SK-N-SH treated with all-trans-retinoic acid at 6 μM for 48 hours (cell line): ENCODE results near the gene E2F2.
A peak's percentile ranks its signal among the peaks of the same experiment; 100 is the strongest.

Source experiments
- ATAC-seq: fragments of 200-7000 bp; cut with Tn5 transposase; 3 replicates; pipeline ENCODE4 v1.9.1; 2020; ENCODE audit warnings: mild to moderate bottlenecking, moderate library complexity
- BACH2 ChIP-seq: fragments of 250-450 bp; sonication (Bioruptor Pico); IDR thresholded peaks from 2 replicates; pipeline ENCODE4 v1.9.0; 2021; ENCODE audit warnings: mild to moderate bottlenecking, borderline replicate concordance
- CSDC2 ChIP-seq: fragments of 250-450 bp; sonication (Bioruptor Pico); IDR thresholded peaks from 2 replicates; pipeline ENCODE4 v1.5.0; 2020; ENCODE audit warnings: mild to moderate bottlenecking, moderate library complexity
- ESRRG ChIP-seq: fragments of 250-450 bp; sonication (Bioruptor Pico); IDR thresholded peaks from 2 replicates; pipeline ENCODE4 v1.6.1; 2021; ENCODE audit warnings: mild to moderate bottlenecking
- GLIS3 ChIP-seq: fragments of 250-450 bp; sonication (Bioruptor Pico); IDR thresholded peaks from 2 replicates; pipeline ENCODE4 v1.5.0; 2020; ENCODE audit warnings: mild to moderate bottlenecking, moderate library complexity
- ISL1 ChIP-seq: fragments of 250-450 bp; sonication (Bioruptor Pico); IDR thresholded peaks from 2 replicates; pipeline ENCODE4 v2.1.2; 2022; ENCODE audit warnings: mild to moderate bottlenecking, moderate library complexity
- OSR1 ChIP-seq: fragments of 250-450 bp; sonication (Bioruptor Pico); IDR thresholded peaks from 2 replicates; pipeline ENCODE4 v1.8.0; 2022; ENCODE audit warnings: moderate library complexity, mild to moderate bottlenecking, inconsistent platforms
- PPARA ChIP-seq: fragments of 250-450 bp; sonication (Bioruptor Pico); IDR thresholded peaks from 2 replicates; pipeline ENCODE4 v1.5.0; 2020; ENCODE audit warnings: mild to moderate bottlenecking, borderline replicate concordance
- RARB ChIP-seq: fragments of 250-450 bp; sonication (Bioruptor Pico); IDR thresholded peaks from 2 replicates; pipeline ENCODE4 v1.8.0; 2021; ENCODE audit warnings: mild to moderate bottlenecking, moderate library complexity
- SNAI2 ChIP-seq: fragments of 250-450 bp; sonication (Bioruptor Pico); IDR thresholded peaks from 2 replicates; pipeline ENCODE4 v1.5.0; 2020; ENCODE audit warnings: mild to moderate bottlenecking, moderate library complexity
- TCF4 ChIP-seq: fragments of 250-450 bp; sonication (Bioruptor Pico); IDR thresholded peaks from 2 replicates; pipeline ENCODE4 v1.8.0; 2021; ENCODE audit warnings: mild to moderate bottlenecking, moderate library complexity, borderline replicate concordance
- TOX ChIP-seq: fragments of 250-450 bp; sonication (Bioruptor Pico); IDR thresholded peaks from 2 replicates; pipeline ENCODE4 v1.8.0; 2021; ENCODE audit warnings: mild to moderate bottlenecking, moderate library complexity, borderline replicate concordance
- ZC3H10 ChIP-seq: fragments of 250-450 bp; sonication (Bioruptor Pico); IDR thresholded peaks from 2 replicates; pipeline ENCODE4 v1.5.1; 2021; ENCODE audit warnings: mild to moderate bottlenecking, moderate library complexity
- ZFP3 ChIP-seq: fragments of 250-450 bp; sonication (Bioruptor Pico); IDR thresholded peaks from 2 replicates; pipeline ENCODE4 v1.5.0; 2020; ENCODE audit warnings: mild to moderate bottlenecking, moderate library complexity
- ZFP30 ChIP-seq: fragments of 450-650 bp; formaldehyde crosslinking; IDR thresholded peaks from 2 replicates; pipeline ENCODE4 v1.5.0; 2022; ENCODE audit warnings: mild to moderate bottlenecking, moderate library complexity
- ZNF565 ChIP-seq: fragments of 450-650 bp; formaldehyde crosslinking; conservative IDR thresholded peaks from 2 replicates; pipeline ENCODE4 v1.5.0; 2020; ENCODE audit warnings: low read depth, mild to moderate bottlenecking, moderate library complexity
- ZNF70 ChIP-seq: fragments of 450-650 bp; formaldehyde crosslinking; IDR thresholded peaks from 2 replicates; pipeline ENCODE4 v1.5.0; 2020; ENCODE audit warnings: mild to moderate bottlenecking, moderate library complexity
- ZNF8 ChIP-seq: fragments of 450-650 bp; formaldehyde crosslinking; IDR thresholded peaks from 2 replicates; pipeline ENCODE4 v1.5.0; 2020; ENCODE audit warnings: mild to moderate bottlenecking, moderate library complexity
- TF ChIP-seq, protein P1 (sequence below): fragments of 250-450 bp; sonication (Bioruptor Pico); IDR thresholded peaks from 2 replicates; pipeline ENCODE4 v1.8.0; 2021; ENCODE audit warnings: low read depth, mild to moderate bottlenecking, moderate library complexity, borderline replicate concordance
- TF ChIP-seq, protein P2 (sequence below): fragments of 250-450 bp; sonication (Bioruptor Pico); IDR thresholded peaks from 2 replicates; pipeline ENCODE4 v1.5.1; 2020; ENCODE audit warnings: low read depth, mild to moderate bottlenecking, moderate library complexity
- TF ChIP-seq, protein P3 (sequence below): fragments of 250-450 bp; sonication (Bioruptor Pico); IDR thresholded peaks from 2 replicates; pipeline ENCODE4 v1.8.0; 2020; ENCODE audit warnings: mild to moderate bottlenecking, moderate library complexity, borderline replicate concordance
- TF ChIP-seq, protein P4 (sequence below): fragments of 250-450 bp; sonication (Bioruptor Pico); IDR thresholded peaks from 2 replicates; pipeline ENCODE4 v1.5.0; 2020; ENCODE audit warnings: mild to moderate bottlenecking, moderate library complexity

E2F2 gene, protein sequence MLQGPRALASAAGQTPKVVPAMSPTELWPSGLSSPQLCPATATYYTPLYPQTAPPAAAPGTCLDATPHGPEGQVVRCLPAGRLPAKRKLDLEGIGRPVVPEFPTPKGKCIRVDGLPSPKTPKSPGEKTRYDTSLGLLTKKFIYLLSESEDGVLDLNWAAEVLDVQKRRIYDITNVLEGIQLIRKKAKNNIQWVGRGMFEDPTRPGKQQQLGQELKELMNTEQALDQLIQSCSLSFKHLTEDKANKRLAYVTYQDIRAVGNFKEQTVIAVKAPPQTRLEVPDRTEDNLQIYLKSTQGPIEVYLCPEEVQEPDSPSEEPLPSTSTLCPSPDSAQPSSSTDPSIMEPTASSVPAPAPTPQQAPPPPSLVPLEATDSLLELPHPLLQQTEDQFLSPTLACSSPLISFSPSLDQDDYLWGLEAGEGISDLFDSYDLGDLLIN

DNA sequence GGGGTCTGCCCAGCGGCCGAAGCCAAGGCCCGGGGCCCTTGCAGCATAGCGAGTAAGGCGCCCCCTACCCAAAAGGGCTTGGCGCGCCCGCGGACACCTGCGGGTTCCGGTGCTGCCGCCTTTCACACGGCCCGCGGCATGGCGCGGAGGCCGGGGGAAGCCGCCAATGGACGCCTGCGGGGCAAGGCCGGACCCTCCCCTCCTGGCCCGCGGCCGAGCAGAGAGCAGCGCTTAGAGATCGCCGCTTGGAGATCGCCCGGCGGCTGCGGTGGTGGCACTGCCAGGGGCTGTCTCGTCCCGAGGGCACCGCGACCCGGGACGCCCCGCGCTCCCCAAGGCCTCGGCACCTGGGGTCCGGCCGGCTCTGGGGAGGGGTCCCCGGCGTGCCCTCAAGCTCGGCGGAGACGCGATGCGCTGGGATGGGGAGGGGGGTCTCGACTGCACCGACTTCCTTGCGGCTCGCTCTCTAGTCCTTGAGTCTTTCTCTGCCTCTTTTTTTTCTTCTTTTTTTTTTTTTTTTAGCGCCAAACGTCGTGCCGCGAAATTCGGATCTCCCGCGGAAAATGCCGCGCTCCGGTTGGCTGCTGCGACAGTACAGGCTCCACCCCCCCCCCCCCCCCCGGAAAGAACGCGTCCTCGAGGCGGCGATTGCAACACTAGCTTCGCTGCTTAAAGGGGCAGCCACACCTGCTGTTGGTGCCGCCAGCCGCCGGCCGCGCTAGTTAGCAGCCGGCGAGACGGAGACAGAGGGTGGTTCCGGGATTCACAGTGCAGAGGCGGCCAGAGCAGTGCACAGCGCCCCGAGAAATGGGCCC, at the start of gene E2F2:
TSS of gene E2F2 (minus strand) at position 487 of the 815 bp plus-strand sequence. CDS start at position 47, 440 bp downstream.
- ATAC-seq = peak; percentile 80
- TF ChIP-seq ZNF565 (CRISPR knock-in tag) (no peak), ZFP30 (CRISPR knock-in tag) (peak; percentile 95)
- TF ChIP-seq, all 23 proteins: peak for 1

DNA sequence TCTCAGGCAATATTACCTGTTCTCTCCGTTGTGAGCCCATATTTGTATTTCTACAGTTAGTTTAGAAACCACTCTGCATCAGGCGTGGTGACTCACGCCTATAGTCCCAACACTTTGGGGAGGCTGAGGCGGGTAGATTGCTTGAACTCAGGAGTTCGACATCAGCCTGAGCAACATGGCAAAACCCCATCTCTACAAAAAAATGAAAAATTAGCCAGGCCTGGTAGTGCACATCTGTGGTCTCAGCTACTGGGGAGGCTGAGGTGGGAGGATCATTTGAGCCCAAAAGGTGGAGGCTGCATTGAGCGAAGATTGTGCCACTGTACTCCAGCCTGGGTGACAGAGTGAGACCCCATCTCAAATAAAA, 47.9 kb upstream of the E2F2 start:
- no peak for TF ChIP-seq TCF4 (CRISPR knock-in tag)
- TF ChIP-seq ZFP30 (CRISPR knock-in tag) = no peak
- TF ChIP-seq ZNF565 (CRISPR knock-in tag) = no peak
- TF ChIP-seq CSDC2 (CRISPR knock-in tag) = no peak
- TF ChIP-seq, protein P1, sequence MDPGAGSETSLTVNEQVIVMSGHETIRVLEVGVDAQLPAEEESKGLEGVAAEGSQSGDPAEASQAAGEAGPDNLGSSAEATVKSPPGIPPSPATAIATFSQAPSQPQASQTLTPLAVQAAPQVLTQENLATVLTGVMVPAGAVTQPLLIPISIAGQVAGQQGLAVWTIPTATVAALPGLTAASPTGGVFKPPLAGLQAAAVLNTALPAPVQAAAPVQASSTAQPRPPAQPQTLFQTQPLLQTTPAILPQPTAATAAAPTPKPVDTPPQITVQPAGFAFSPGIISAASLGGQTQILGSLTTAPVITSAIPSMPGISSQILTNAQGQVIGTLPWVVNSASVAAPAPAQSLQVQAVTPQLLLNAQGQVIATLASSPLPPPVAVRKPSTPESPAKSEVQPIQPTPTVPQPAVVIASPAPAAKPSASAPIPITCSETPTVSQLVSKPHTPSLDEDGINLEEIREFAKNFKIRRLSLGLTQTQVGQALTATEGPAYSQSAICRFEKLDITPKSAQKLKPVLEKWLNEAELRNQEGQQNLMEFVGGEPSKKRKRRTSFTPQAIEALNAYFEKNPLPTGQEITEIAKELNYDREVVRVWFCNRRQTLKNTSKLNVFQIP (CRISPR knock-in tag) = no peak
- TF ChIP-seq ISL1 (CRISPR knock-in tag) = no peak
- TF ChIP-seq, protein P2, sequence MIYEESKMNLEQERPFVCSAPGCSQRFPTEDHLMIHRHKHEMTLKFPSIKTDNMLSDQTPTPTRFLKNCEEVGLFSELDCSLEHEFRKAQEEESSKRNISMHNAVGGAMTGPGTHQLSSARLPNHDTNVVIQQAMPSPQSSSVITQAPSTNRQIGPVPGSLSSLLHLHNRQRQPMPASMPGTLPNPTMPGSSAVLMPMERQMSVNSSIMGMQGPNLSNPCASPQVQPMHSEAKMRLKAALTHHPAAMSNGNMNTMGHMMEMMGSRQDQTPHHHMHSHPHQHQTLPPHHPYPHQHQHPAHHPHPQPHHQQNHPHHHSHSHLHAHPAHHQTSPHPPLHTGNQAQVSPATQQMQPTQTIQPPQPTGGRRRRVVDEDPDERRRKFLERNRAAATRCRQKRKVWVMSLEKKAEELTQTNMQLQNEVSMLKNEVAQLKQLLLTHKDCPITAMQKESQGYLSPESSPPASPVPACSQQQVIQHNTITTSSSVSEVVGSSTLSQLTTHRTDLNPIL (CRISPR knock-in tag) = no peak
- TF ChIP-seq, protein P3, sequence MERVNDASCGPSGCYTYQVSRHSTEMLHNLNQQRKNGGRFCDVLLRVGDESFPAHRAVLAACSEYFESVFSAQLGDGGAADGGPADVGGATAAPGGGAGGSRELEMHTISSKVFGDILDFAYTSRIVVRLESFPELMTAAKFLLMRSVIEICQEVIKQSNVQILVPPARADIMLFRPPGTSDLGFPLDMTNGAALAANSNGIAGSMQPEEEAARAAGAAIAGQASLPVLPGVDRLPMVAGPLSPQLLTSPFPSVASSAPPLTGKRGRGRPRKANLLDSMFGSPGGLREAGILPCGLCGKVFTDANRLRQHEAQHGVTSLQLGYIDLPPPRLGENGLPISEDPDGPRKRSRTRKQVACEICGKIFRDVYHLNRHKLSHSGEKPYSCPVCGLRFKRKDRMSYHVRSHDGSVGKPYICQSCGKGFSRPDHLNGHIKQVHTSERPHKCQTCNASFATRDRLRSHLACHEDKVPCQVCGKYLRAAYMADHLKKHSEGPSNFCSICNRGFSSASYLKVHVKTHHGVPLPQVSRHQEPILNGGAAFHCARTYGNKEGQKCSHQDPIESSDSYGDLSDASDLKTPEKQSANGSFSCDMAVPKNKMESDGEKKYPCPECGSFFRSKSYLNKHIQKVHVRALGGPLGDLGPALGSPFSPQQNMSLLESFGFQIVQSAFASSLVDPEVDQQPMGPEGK (CRISPR knock-in tag) = no peak
- no peak for TF ChIP-seq ZC3H10 (CRISPR knock-in tag)
- TF ChIP-seq ZFP3 = no peak
- no peak for TF ChIP-seq OSR1 (CRISPR knock-in tag)
- TF ChIP-seq ESRRG (CRISPR knock-in tag) = no peak
- TF ChIP-seq GLIS3 (CRISPR knock-in tag) = no peak
- TF ChIP-seq TOX = no peak
- no peak for TF ChIP-seq RARB (CRISPR knock-in tag)
- no peak for TF ChIP-seq PPARA
- no peak for TF ChIP-seq ZNF8 (CRISPR knock-in tag)
- no peak for TF ChIP-seq BACH2 (CRISPR knock-in tag)
- TF ChIP-seq SNAI2 = no peak
- ATAC-seq = no peak

DNA sequence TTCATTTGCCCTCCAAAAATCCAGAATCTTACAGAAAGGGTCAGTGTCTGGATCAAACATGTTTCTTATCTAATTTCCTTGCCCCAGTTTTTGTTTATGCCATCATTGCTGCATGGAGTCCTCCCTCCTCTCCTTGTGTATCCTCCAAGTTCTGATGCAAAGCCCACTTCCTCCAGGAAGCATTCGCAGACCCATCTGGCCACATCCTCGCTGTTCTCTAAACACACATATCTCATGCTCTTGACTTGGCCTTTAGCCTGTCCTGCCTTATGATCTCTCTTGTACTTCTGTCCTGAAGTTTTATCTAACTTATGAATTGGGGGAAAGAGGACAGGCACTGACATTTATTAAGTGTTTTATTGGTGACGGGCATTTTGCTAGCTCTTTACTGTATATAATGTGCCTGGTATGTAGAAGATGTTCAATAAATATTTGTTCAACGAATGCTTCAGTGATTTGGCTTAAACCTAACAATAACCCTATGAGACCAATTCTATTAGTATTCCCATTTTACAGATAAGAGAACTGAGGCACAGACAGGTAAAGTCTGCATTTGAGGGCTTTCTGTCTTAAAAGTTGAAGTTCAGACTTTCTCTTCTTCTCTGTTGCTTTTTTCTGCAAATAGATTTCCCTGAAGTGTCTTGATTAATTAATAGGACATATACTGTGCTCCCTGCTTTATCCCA, 47.4 kb upstream of the E2F2 start:
- no peak for ATAC-seq
- TF ChIP-seq, protein P1 (CRISPR knock-in tag) = no peak
- TF ChIP-seq TCF4 (CRISPR knock-in tag) = no peak
- TF ChIP-seq ZFP3 = no peak
- TF ChIP-seq CSDC2 (CRISPR knock-in tag) = no peak
- TF ChIP-seq, protein P4, sequence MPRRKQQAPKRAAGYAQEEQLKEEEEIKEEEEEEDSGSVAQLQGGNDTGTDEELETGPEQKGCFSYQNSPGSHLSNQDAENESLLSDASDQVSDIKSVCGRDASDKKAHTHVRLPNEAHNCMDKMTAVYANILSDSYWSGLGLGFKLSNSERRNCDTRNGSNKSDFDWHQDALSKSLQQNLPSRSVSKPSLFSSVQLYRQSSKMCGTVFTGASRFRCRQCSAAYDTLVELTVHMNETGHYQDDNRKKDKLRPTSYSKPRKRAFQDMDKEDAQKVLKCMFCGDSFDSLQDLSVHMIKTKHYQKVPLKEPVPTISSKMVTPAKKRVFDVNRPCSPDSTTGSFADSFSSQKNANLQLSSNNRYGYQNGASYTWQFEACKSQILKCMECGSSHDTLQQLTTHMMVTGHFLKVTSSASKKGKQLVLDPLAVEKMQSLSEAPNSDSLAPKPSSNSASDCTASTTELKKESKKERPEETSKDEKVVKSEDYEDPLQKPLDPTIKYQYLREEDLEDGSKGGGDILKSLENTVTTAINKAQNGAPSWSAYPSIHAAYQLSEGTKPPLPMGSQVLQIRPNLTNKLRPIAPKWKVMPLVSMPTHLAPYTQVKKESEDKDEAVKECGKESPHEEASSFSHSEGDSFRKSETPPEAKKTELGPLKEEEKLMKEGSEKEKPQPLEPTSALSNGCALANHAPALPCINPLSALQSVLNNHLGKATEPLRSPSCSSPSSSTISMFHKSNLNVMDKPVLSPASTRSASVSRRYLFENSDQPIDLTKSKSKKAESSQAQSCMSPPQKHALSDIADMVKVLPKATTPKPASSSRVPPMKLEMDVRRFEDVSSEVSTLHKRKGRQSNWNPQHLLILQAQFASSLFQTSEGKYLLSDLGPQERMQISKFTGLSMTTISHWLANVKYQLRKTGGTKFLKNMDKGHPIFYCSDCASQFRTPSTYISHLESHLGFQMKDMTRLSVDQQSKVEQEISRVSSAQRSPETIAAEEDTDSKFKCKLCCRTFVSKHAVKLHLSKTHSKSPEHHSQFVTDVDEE (CRISPR knock-in tag) = no peak
- TF ChIP-seq ZFP30 (CRISPR knock-in tag) = no peak
- TF ChIP-seq OSR1 (CRISPR knock-in tag) = no peak
- TF ChIP-seq, protein P2 (CRISPR knock-in tag) = no peak
- TF ChIP-seq ZNF70 = no peak
- no peak for TF ChIP-seq ESRRG (CRISPR knock-in tag)
- no peak for TF ChIP-seq RARB (CRISPR knock-in tag)
- TF ChIP-seq SNAI2 = no peak
- no peak for TF ChIP-seq ZNF8 (CRISPR knock-in tag)
- no peak for TF ChIP-seq ZC3H10 (CRISPR knock-in tag)
- TF ChIP-seq, protein P3 (CRISPR knock-in tag) = no peak
- no peak for TF ChIP-seq ZNF565 (CRISPR knock-in tag)
